Mesodermal cell (in vitro differentiated cells): Measurements from ENCODE around the gene ARL13B.
"Not testable (repeated sequence)": the region's sequence is repeated elsewhere in the genome, so short reads cannot be mapped to it uniquely, and the experiment has no call there.

ENCODE experiments used
- H3K27ac ChIP-seq: 2 replicates; pipeline ENCODE4 v1.7.0; 2013; ENCODE audit warnings: mild to moderate bottlenecking, low read depth, low read length, moderate library complexity; ENCODE audit not compliant: severe bottlenecking
- H3K36me3 ChIP-seq: 2 replicates; pipeline ENCODE4 v1.7.1; 2013; ENCODE audit warnings: mild to moderate bottlenecking, low read length, moderate library complexity; ENCODE audit not compliant: control insufficient read depth, insufficient read depth
- H3K4me1 ChIP-seq: one replicate; pipeline ENCODE4 v1.7.1; 2013; ENCODE audit warnings: mild to moderate bottlenecking, low read length; ENCODE audit not compliant: insufficient read depth, control insufficient read depth, poor library complexity, severe bottlenecking
- H3K4me3 ChIP-seq: 2 replicates; pipeline ENCODE4 v1.7.0; 2013; ENCODE audit warnings: low read length, control low read depth, mild to moderate bottlenecking; ENCODE audit not compliant: insufficient read depth, poor library complexity, severe bottlenecking; ENCODE audit errors: extremely low read depth
- H3K9me3 ChIP-seq: 2 replicates; pipeline ENCODE4 v1.7.1; 2013; ENCODE audit warnings: mild to moderate bottlenecking, low read length, moderate library complexity; ENCODE audit not compliant: control insufficient read depth
- WGBS, 2 experiments: methylation state at CpG; one replicate each; pipeline ENCODE4 v1.1.5; 2013; ENCODE audit warnings: missing lambda C conversion rate in 2 of 2; ENCODE audit not compliant: insufficient coverage in 2 of 2; 5-methylcytosine and 5-hydroxymethylcytosine counted together

ARL13B gene

GRCh38 chr3:94024385-94024784 lies 44.4 kb downstream of the ARL13B start:
- no CpG with 5 or more reads among the region's 3 CpGs for WGBS, 2 experiments
- no peak overlapping the region for H3K27ac ChIP-seq
- no peaks in the 10 kb centered on the region for H3K9me3 ChIP-seq
- H3K4me3 ChIP-seq = no peak overlapping the region
- H3K4me1 ChIP-seq = no peaks in the 10 kb centered on the region
- H3K36me3 ChIP-seq = peaks cover 4% of the 10 kb centered on the region

- Histone ChIP-seq H3K27ac (no peak overlapping the region), H3K9me3 (no peaks in the 10 kb centered on the region), H3K36me3 (peaks cover 4% of the 10 kb centered on the region), H3K4me1 (no peaks in the 10 kb centered on the region), H3K4me3 (no peak overlapping the region)
- no CpG with 5 or more reads among the region's 2 CpGs for WGBS, 2 experiments
Observed at GRCh38 chr3:94026623-94027022, 46.7 kb downstream of the ARL13B start.

- H3K36me3 ChIP-seq = peaks cover 4% of the 10 kb centered on the region
- H3K9me3 ChIP-seq = no peaks in the 10 kb centered on the region
- H3K27ac ChIP-seq = no peak within 1 kb of the TSS
- WGBS, 2 experiments = 80 to 100% methylated on average over 1 to 2 of the region's 8 CpGs
- no peak within 1 kb of the TSS for H3K4me3 ChIP-seq
- H3K4me1 ChIP-seq = no peaks in the 10 kb centered on the region
Observed at GRCh38 chr3:94028093-94028837, 48.3 kb downstream of the ARL13B start, which contains the start of gene STX19. TSS of gene STX19 (minus strand) at chr3:94028597. CDS start at chr3:94015269, 13,328 bp downstream.

- Histone ChIP-seq H3K36me3 (peaks cover 22% of the 10 kb centered on the region), H3K4me1 (no peaks in the 10 kb centered on the region), H3K27ac (no peak overlapping the region), H3K9me3 (no peaks in the 10 kb centered on the region), H3K4me3 (no peak overlapping the region)
- WGBS, 2 experiments = 100% methylated on average over 1 of the region's 3 CpGs; no CpG with 5 or more reads in 1 of the 2 experiments
Observed at GRCh38 chr3:94036909-94037507, 57.1 kb downstream of the ARL13B start.

- WGBS, 2 experiments = no CpG with 5 or more reads among the region's 1 CpG
- Histone ChIP-seq H3K4me1 (no peaks in the 10 kb centered on the region), H3K4me3 (no peak overlapping the region), H3K9me3 (peaks cover 4% of the 10 kb centered on the region), H3K36me3 (peaks cover 43% of the 10 kb centered on the region), H3K27ac (no peak overlapping the region)
Observed at GRCh38 chr3:94043285-94043684, 63.3 kb downstream of the ARL13B start.

GRCh38 chr3:94044100-94044936 lies 64.4 kb downstream of the ARL13B start:
- not testable (repeated sequence) for H3K27ac ChIP-seq
- 96 to 97% methylated on average over 46 to 61 of the region's 61 CpGs for WGBS, 2 experiments

GRCh38 chr3:94046533-94046932 lies 66.6 kb downstream of the ARL13B start:
- peaks cover 29% of the 10 kb centered on the region for H3K36me3 ChIP-seq
- no peak overlapping the region for H3K27ac ChIP-seq
- no peak overlapping the region for H3K4me3 ChIP-seq
- WGBS, 2 experiments = no CpG with 5 or more reads among the region's 2 CpGs
- H3K4me1 ChIP-seq = no peaks in the 10 kb centered on the region
- H3K9me3 ChIP-seq = peaks cover 4% of the 10 kb centered on the region

More at GRCh38 chr3:94044100-94044936, 64.4 kb downstream of the ARL13B start:
- peaks cover 37% of the 10 kb centered on the region for H3K36me3 ChIP-seq
- H3K9me3 ChIP-seq, H3K4me3 ChIP-seq, H3K4me1 ChIP-seq: not testable (repeated sequence)

- Histone ChIP-seq H3K4me1 (no peaks in the 10 kb centered on the region), H3K36me3 (peaks cover 21% of the 10 kb centered on the region)
- WGBS, 2 experiments = no CpG with 5 or more reads among the region's 2 CpGs
Observed at GRCh38 chr3:94049267-94049666, 69.3 kb downstream of the ARL13B start.

GRCh38 chr3:94050546-94050945 lies 70.6 kb downstream of the ARL13B start:
- H3K4me1 ChIP-seq = no peaks in the 10 kb centered on the region
- peaks cover 9% of the 10 kb centered on the region for H3K36me3 ChIP-seq
- no peaks in the 10 kb centered on the region for H3K9me3 ChIP-seq
- no peak overlapping the region for H3K27ac ChIP-seq
- H3K4me3 ChIP-seq = no peak overlapping the region

More at GRCh38 chr3:94049267-94049666, 69.3 kb downstream of the ARL13B start:
- H3K9me3 ChIP-seq = peaks cover 3% of the 10 kb centered on the region
- H3K27ac ChIP-seq = no peak overlapping the region
- no peak overlapping the region for H3K4me3 ChIP-seq

GRCh38 chr3:94061297-94061696 lies 81.3 kb downstream of the ARL13B start:
- H3K27ac ChIP-seq = no peak overlapping the region
- H3K4me3 ChIP-seq = no peak overlapping the region
- H3K9me3 ChIP-seq = no peaks in the 10 kb centered on the region
- peaks cover 9% of the 10 kb centered on the region for H3K36me3 ChIP-seq
- H3K4me1 ChIP-seq = no peaks in the 10 kb centered on the region
- WGBS, 2 experiments = 94 to 97% methylated on average over 9 to 10 of the region's 13 CpGs
